Astrocyte of the cerebellum (primary cell): ENCODE data around the gene JAZF1.

Experiments used
- DNase-seq: peaks from one replicate; pipeline ENCODE4 v3.0.0-alpha.2; 2011; ENCODE audit warnings: low read depth
- H3K4me3 ChIP-seq: 2 replicates; pipeline ENCODE4 v1.5.1; 2011; ENCODE audit warnings: mild to moderate bottlenecking, low read depth, low read length, moderate library complexity
- CTCF ChIP-seq: IDR thresholded peaks from 2 replicates; pipeline ENCODE4 v1.5.1; 2012; ENCODE audit warnings: low read length, low read depth, moderate library complexity, mild to moderate bottlenecking; ENCODE audit errors: missing control alignments
- in situ Hi-C: cut with HindIII; loops from 2 replicates; pipeline ENCODE4 v1.10.0; 2017; ENCODE audit warnings: low sequenced_read_pairs

The JAZF1 gene

DNA sequence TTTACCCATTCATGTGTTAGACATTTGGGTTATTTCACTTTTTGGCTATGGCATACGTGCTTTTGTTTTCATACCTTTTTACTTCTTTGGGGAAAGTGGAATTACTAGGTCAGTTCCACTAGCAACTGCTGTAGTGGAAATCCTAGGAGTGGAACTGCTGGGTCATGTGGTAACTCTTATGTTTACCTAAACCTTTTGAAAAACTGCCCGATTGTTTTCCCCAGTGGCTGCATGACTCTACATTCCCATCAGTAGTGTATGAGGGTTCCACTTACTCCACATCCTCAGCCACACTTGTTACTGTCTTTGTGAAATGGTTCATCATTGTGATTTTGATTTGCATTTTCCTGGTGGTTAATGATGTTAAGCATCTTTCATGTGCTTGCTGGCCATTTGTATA is 358.4 kb downstream of the JAZF1 start:
- no peak for TF ChIP-seq CTCF
- in situ Hi-C loops, result no loop called here
- no peak for DNase-seq
- no peak overlapping the region for H3K4me3 ChIP-seq

DNA sequence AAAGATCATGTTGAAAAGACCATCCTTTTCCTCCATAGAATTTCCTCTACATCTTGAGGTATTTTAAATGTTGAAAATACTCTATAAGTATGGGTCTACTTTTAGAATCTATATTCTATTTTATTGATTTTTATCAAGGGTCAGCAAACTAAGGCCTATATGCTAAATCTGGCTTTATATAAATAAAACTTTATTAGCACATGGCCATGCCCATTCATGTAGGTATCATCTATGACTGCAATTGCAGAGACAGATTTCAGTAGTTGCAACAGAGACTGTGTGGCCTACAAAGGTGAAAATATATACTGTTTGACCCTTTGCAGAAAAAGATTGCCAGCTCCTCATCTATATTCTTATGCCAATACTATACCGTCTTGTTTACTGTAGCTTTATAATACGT is 367.9 kb downstream of the JAZF1 start:
- no peak for DNase-seq
- in situ Hi-C loops, result no loop called here
- no peak overlapping the region for H3K4me3 ChIP-seq
- TF ChIP-seq CTCF, result no peak

DNA sequence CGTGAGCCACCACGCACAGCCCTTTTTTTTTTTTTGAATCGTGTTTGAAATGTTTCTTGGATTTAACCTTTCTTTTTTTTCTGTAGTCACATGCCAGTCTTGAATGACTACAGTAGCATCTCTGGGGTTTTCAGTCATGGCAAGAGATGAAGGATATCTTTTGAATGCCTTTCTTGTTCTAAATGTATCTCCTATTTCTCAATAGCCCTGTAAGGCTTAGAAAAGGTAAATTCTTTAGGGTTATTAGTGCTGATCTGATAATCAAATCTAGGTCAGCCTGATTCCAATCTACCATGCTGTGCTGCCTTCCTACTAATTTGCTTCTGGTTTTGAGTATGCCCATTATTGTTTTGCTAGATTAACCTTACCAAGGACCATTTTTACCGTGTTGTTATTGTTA is 370.4 kb downstream of the JAZF1 start:
- H3K4me3 ChIP-seq, result no peak overlapping the region
- in situ Hi-C loops, result no loop called here
- DNase-seq, result no peak
- TF ChIP-seq CTCF, result no peak

DNA sequence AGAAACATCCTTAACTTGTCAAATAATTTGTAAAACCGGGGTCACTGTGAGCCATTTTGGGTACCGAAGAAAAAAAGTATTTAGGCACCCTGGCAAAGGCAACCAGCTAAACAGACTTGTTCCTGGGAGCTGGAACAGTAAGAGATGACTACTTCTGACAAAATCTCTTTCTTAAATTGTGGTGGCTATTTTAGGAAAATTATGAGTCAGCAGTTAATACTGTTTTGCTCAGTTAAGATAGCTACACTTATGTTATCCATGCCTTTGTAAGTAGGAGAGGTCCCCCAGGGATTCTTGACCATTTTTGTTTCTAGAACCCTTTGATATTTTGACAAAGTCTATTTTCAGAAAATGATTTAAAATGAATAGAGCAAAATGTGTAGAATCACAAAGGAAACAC is 372.0 kb downstream of the JAZF1 start:
- in situ Hi-C loops, result no loop called here
- H3K4me3 ChIP-seq, result no peak overlapping the region
- no peak for TF ChIP-seq CTCF
- DNase-seq, result peak; percentile 18

DNA sequence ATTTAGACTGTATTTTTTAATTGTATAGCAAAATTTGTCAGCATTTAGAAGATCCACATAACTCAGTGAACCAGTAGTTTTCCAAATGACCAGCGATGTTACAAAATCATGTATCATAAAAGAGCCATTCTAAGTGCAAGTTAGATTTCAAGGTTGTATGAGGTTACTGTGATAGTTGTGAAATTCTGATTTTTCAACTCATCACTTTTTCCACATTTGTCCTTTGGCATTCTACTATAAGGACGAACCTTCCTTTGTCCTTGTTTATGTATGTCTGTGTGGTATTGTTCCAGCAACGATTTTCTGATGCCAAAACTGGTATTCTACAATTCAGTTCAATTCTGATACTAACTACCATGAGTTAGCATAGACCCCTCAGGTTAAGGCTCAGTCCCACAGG is 376.5 kb downstream of the JAZF1 start:
- DNase-seq, result no peak
- in situ Hi-C loops, result no loop called here
- TF ChIP-seq CTCF, result no peak
- no peak overlapping the region for H3K4me3 ChIP-seq

- DNase-seq, result no peak
- no peak for TF ChIP-seq CTCF
- in situ Hi-C loops, result no loop called here
- no peak overlapping the region for H3K4me3 ChIP-seq
Measured at GRCh38 chr7:27802999-27803398, 377.6 kb downstream of the JAZF1 start.

- DNase-seq, result no peak
- no peak for TF ChIP-seq CTCF
- in situ Hi-C loops, result no loop called here
- H3K4me3 ChIP-seq, result no peak overlapping the region
Measured at GRCh38 chr7:27799212-27799611, 381.4 kb downstream of the JAZF1 start.
